WERI-Rb-1 (cell line): ENCODE measurements around the gene PRKCB.

ENCODE experiments used
- DNase-seq: peaks from one replicate; pipeline ENCODE4 v3.0.0-alpha.2; 2020
- H3K27ac ChIP-seq: fragments of 250-450 bp; sonication (Bioruptor Pico); 2 replicates; pipeline ENCODE4 v1.5.1; 2020; ENCODE audit warnings: mild to moderate bottlenecking, moderate library complexity
- H3K27me3 ChIP-seq: fragments of 250-450 bp; sonication (Bioruptor Pico); 2 replicates; pipeline ENCODE4 v1.5.1; 2021; ENCODE audit warnings: mild to moderate bottlenecking, low read depth, moderate library complexity; ENCODE audit not compliant: insufficient read depth, severe bottlenecking
- H3K36me3 ChIP-seq: fragments of 250-450 bp; sonication (Bioruptor Pico); 2 replicates; pipeline ENCODE4 v1.5.1; 2020; ENCODE audit warnings: mild to moderate bottlenecking, moderate library complexity
- H3K4me3 ChIP-seq: 2 replicates; pipeline ENCODE4 v1.5.1; 2011; ENCODE audit warnings: low read depth, mild to moderate bottlenecking, control low read depth, low read length
- H3K9me3 ChIP-seq: fragments of 250-450 bp; sonication (Bioruptor Pico); 2 replicates; pipeline ENCODE4 v1.5.1; 2021; ENCODE audit warnings: mild to moderate bottlenecking, moderate library complexity; ENCODE audit not compliant: severe bottlenecking
- CTCF ChIP-seq: IDR thresholded peaks from 2 replicates; pipeline ENCODE4 v1.5.1; 2011; ENCODE audit warnings: low read depth, mild to moderate bottlenecking, control low read depth, inconsistent platforms, low read length

PRKCB gene

GRCh38 chr16:23835390-23836077, at the start of gene PRKCB:
PRKCB (plus strand) TSS chr16:23835983.
- Histone ChIP-seq H3K9me3 (peaks cover 2% of the 10 kb centered on the region), H3K27ac (no peak within 1 kb of the TSS), H3K27me3 (peaks cover 46% of the 10 kb centered on the region), H3K36me3 (no peaks in the 10 kb centered on the region), H3K4me3 (peak within 1 kb of the TSS; percentile 44)
- TF ChIP-seq CTCF = no peak
- peak; percentile 67 for DNase-seq

GRCh38 chr16:23786964-23787561, 48.7 kb upstream of the PRKCB start:
- Histone ChIP-seq H3K27me3 (no peaks in the 10 kb centered on the region), H3K27ac (no peak overlapping the region), H3K4me3 (no peak overlapping the region), H3K9me3 (no peaks in the 10 kb centered on the region), H3K36me3 (no peaks in the 10 kb centered on the region)
- TF ChIP-seq CTCF = no peak
- no peak for DNase-seq

GRCh38 chr16:23788685-23789084, 47.1 kb upstream of the PRKCB start:
- no peak for TF ChIP-seq CTCF
- H3K27me3 ChIP-seq = no peaks in the 10 kb centered on the region
- no peak overlapping the region for H3K27ac ChIP-seq
- no peak overlapping the region for H3K4me3 ChIP-seq
- no peak for DNase-seq
- no peaks in the 10 kb centered on the region for H3K36me3 ChIP-seq
- H3K9me3 ChIP-seq = no peaks in the 10 kb centered on the region

- Histone ChIP-seq H3K27ac (no peak overlapping the region), H3K4me3 (no peak overlapping the region), H3K36me3 (no peaks in the 10 kb centered on the region), H3K9me3 (no peaks in the 10 kb centered on the region), H3K27me3 (peaks cover under 1% of the 10 kb centered on the region)
- no peak for TF ChIP-seq CTCF
- DNase-seq = no peak
These were observed 40.4 kb upstream of the PRKCB start for GRCh38 chr16:23795378-23795777.

- DNase-seq = no peak
- Histone ChIP-seq H3K9me3 (no peaks in the 10 kb centered on the region), H3K27ac (no peak overlapping the region), H3K27me3 (peaks cover 2% of the 10 kb centered on the region), H3K36me3 (no peaks in the 10 kb centered on the region), H3K4me3 (no peak overlapping the region)
- TF ChIP-seq CTCF = no peak
These were observed 38.8 kb upstream of the PRKCB start for GRCh38 chr16:23796941-23797340.
